ENCODE data around the gene OR10A2.
A peak's percentile ranks its signal among the peaks of the same experiment; 100 is the strongest.

OR10A2 gene

GRCh38 chr11:6862961-6863360 is at the start of gene OR10A2:
TSS of gene OR10A2 (plus strand) at chr11:6863057. CDS start at chr11:6869755, 6,698 bp downstream.
- DNase-seq (ENCODE audit: low read depth) = peak; percentile 18
- TF ChIP-seq, protein P1, sequence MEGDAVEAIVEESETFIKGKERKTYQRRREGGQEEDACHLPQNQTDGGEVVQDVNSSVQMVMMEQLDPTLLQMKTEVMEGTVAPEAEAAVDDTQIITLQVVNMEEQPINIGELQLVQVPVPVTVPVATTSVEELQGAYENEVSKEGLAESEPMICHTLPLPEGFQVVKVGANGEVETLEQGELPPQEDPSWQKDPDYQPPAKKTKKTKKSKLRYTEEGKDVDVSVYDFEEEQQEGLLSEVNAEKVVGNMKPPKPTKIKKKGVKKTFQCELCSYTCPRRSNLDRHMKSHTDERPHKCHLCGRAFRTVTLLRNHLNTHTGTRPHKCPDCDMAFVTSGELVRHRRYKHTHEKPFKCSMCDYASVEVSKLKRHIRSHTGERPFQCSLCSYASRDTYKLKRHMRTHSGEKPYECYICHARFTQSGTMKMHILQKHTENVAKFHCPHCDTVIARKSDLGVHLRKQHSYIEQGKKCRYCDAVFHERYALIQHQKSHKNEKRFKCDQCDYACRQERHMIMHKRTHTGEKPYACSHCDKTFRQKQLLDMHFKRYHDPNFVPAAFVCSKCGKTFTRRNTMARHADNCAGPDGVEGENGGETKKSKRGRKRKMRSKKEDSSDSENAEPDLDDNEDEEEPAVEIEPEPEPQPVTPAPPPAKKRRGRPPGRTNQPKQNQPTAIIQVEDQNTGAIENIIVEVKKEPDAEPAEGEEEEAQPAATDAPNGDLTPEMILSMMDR (IDR thresholded peaks at IDR 0.05; ENCODE audit: insufficient read depth, low read depth, low read length, missing control alignments) = no peak
- H3K4me3 ChIP-seq (ENCODE audit: low read length) = no peak within 1 kb of the TSS

- H3K4me3 ChIP-seq (ENCODE audit: low read length) = no peak overlapping the region
- TF ChIP-seq, protein P1 (IDR thresholded peaks at IDR 0.05; ENCODE audit: insufficient read depth, low read depth, low read length, missing control alignments) = no peak
- DNase-seq (ENCODE audit: low read depth) = no peak
These were observed 49.2 kb upstream of the OR10A2 start for GRCh38 chr11:6813656-6814055.

- TF ChIP-seq, protein P1 (IDR thresholded peaks at IDR 0.05; ENCODE audit: insufficient read depth, low read depth, low read length, missing control alignments) = no peak
- DNase-seq (ENCODE audit: low read depth) = no peak
- no peak overlapping the region for H3K4me3 ChIP-seq (ENCODE audit: low read length)
These were observed 45.2 kb upstream of the OR10A2 start for GRCh38 chr11:6817694-6818093.

- TF ChIP-seq, protein P1 (IDR thresholded peaks at IDR 0.05; ENCODE audit: insufficient read depth, low read depth, low read length, missing control alignments) = no peak
- no peak for DNase-seq (ENCODE audit: low read depth)
- H3K4me3 ChIP-seq (ENCODE audit: low read length) = no peak overlapping the region
These were observed 43.9 kb upstream of the OR10A2 start for GRCh38 chr11:6818967-6819366.

GRCh38 chr11:6824136-6824823 is 38.6 kb upstream of the OR10A2 start:
- TF ChIP-seq, protein P1 (IDR thresholded peaks at IDR 0.05; ENCODE audit: insufficient read depth, low read depth, low read length, missing control alignments) = no peak
- DNase-seq (ENCODE audit: low read depth) = no peak

GRCh38 chr11:6825231-6825744 is 37.6 kb upstream of the OR10A2 start:
- no peak overlapping the region for H3K4me3 ChIP-seq (ENCODE audit: low read length)
- peak; percentile 13 for DNase-seq (ENCODE audit: low read depth)
- TF ChIP-seq, protein P1 (IDR thresholded peaks at IDR 0.05; ENCODE audit: insufficient read depth, low read depth, low read length, missing control alignments) = no peak

More at GRCh38 chr11:6824136-6824823, 38.6 kb upstream of the OR10A2 start:
- H3K4me3 ChIP-seq (ENCODE audit: low read length) = no peak overlapping the region

- no peak overlapping the region for H3K4me3 ChIP-seq (ENCODE audit: low read length)
- no peak for DNase-seq (ENCODE audit: low read depth)
- TF ChIP-seq, protein P1 (IDR thresholded peaks at IDR 0.05; ENCODE audit: insufficient read depth, low read depth, low read length, missing control alignments) = no peak
These were observed 34.8 kb upstream of the OR10A2 start for GRCh38 chr11:6828103-6828502.
